GM21619 (cell line): Measurements from ENCODE around the gene MAX.
"Not testable (repeated sequence)": the region's sequence is repeated elsewhere in the genome, so short reads cannot be mapped to it uniquely, and the experiment has no call there.

ENCODE experiments used
- ATAC-seq: cut with Tn5 transposase; IDR thresholded peaks from one replicate; pipeline ENCODE4 v1.9.1; 2021; ENCODE audit not compliant: unreplicated experiment

Gene MAX

DNA sequence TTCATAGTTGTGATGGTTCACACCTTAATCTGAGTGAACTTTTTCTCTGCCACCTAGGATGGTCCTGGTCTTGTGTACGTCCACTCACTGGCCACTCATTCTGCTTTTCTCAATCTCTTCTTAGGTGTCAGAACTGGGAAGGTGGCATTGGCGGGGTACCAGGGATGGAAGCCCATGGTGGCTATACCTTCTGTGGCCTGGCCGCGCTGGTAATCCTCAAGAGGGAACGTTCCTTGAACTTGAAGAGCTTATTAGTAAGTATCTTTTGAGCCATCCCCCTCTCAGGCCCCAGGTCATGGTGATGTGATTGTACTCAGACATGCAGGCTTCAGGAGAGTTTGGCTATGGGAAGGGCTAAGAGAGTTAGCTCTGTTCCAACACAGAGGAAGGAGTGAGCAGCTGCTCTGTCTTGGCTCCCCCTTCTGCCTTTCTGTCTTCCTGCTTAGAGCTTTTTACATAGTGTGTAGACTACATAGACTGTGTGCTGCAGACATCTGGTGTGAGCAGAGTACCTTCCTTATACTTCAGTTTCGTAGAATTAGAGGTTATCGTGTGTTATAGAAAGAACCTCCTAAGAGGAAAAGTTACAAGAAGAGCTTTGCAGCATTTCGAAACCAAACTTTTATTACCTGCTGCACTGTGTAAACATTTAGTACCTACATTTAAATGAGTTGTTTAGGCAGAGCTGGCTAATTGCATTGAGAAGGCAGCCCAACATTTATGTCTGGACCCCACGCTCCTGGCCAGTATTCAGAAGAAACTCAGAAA lies 61.5 kb downstream of the MAX start:
- no peak for ATAC-seq

DNA sequence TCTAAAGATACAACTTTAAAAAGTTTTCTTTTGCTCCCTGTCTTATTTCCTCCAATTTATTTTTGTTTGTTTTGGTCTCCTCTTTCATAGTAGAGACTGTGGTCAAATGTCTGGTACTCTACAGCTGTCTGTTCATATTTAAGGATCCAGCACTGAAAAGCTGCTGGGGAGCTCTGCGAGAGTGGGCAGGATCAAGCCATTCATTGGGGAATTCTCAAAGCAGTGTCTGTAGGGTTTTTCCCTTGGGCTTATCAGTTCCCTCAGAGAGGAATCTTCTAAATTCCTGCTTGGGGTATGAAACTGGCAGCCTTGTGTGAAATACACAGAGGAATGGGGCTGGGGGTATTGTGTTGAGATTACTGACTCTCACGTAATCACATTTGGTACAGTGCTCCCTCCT lies 63.4 kb downstream of the MAX start:
- ATAC-seq, result no peak

- no peak for ATAC-seq
Measured at GRCh38 chr14:65035049-65035448, 67.3 kb downstream of the MAX start.

- ATAC-seq, result no peak
Measured at GRCh38 chr14:65034021-65034420, 68.3 kb downstream of the MAX start.

GRCh38 chr14:65033181-65033580 lies 69.1 kb downstream of the MAX start:
- ATAC-seq, result no peak

GRCh38 chr14:65032319-65032718 lies 70.0 kb downstream of the MAX start:
- no peak for ATAC-seq

DNA sequence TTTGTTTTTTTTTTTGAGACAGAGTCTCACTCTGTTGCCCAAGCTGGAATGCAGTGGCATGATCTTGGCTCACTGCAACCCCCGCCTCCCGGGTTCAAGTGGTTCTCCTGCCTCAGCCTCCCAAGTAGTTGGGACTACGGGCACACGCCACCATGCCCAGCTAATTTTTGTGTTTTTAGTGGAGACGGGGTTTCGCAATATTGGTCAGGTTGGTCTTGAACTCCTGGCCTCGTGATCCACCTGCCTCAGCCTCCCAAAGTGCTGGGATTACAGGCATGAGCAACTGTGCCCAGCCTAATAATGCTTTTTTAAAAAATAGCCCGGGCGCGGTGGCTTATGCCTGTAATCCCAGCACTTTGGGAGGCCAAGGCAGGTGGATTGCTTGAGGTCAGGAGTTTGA lies 71.0 kb downstream of the MAX start:
- not testable (repeated sequence) for ATAC-seq

DNA sequence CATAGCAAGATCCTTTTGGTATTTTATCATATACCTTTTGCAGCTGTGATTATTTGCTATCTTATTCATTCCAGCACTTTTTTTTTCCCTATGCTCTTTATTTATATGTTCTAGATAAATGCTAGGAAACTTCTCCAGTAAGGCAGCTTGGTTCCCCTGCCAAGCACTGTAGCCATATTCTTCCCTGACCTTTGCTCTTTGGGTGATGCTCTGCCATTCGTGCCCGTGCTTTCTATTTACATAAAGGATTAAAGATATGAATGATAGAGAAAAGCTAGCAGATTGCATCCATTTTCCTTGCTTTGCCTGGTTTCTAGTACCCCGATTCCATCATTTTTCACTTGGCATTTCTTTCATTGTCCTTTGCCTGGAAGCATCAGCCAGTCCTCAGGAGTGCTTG lies 73.4 kb downstream of the MAX start:
- ATAC-seq, result no peak

DNA sequence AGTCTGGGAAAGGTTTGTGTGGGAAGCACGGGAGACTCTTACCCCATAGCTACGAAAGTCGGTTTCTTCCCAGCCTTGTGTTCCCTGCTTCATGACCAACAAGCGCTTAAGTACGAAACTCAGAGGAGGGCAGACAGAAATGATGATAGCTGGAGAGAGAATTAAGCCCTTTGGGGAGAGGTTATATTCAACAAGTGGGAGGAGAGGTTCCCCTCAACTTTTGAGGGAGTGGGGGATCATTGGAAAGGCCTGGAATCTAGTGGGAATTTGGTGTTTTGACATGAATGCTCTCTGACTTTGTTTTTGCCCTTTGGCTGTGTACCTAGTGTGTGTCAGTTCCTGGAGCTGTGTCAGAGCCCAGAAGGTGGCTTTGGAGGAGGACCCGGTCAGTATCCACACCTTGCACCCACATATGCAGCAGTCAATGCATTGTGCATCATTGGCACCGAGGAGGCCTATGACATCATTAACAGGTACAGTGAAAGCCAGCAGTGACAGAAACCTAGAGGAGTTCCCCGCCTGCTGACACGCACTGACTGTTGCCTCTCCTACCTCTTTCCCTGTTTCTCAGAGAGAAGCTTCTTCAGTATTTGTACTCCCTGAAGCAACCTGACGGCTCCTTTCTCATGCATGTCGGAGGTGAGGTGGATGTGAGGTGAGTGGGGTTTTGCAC lies 75.1 kb downstream of the MAX start:
- no peak for ATAC-seq

DNA sequence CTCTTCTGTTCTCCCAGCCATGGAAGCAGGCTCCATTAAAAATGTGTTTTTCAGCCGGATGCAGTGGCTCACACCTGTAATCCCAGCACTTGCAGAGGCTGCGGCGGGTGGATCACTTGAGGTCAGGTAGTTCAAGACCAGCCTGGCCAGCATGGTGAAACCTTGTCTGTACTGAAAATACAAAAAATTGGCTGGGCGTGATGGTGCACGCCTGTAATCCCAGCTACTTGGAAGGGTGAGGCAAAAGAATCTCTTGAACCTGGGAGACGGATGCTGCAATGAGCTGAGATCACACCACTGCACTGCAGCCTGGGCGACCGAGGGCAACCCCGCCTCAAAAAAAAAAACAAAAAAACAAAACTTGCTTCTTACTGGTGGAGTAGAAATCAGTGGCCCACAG lies 75.8 kb downstream of the MAX start:
- no peak for ATAC-seq

DNA sequence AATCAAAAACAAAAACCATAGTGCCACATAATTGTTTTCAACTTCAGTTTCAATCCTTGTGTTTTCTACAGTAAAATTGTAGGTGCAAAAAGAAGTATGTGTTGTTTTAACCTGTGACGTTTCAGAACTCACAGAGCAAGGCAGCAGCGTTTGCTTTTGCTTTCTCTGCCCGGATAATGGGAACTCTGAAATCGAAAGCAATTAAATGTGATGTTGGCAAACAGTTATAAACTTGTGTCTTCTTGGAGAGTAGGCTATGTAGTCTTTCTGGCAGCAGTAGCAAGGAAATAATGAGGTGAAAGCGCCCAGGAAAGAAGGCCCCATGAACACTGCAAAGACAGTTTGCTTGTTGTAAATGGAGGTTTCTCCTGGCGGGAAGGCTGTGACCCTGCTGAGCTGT lies 76.5 kb downstream of the MAX start:
- ATAC-seq, result no peak
